Peyer's patch (tissue), 4 donors: Measurements from ENCODE around the gene DOCK4.

Source experiments
- POLR2A ChIP-seq, 2 donors: fragments of 450-650 bp; IDR thresholded peaks; one replicate each; pipeline ENCODE4 v1.5.1; 2017; ENCODE audit warnings: antibody characterized with exemption in 2 of 2, mild to moderate bottlenecking in 2 of 2, moderate library complexity in 2 of 2
- TF ChIP-seq, protein P1 (sequence below), 6 experiments: fragments of 450-650 bp in 4 of 6; fragments of 200-600 bp in 2 of 6; sonication (generic) in 1 of 6; IDR thresholded peaks; one replicate each; pipeline ENCODE4 v1.5.1; 2017 to 2019; ENCODE audit warnings: antibody characterized with exemption in 6 of 6, mild to moderate bottlenecking in 3 of 6, moderate library complexity in 1 of 6

DNA sequence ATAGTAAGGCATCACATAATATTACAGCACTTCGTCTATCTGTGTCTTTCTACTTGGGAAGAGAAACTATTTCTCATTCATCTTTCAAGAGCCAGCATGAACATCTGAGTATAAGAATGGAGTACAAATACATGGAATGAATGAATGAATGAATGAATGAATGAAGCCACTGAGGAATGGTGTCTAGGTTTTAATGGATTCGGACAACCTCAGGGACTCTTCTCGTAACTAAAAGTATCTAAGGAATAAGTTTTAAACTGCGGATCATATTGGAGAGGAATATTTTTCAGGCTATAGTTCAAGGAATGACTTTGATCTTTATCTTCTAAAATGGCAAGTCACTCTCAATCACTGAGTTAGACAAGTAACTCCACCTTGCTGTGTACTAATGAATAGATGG is 199.0 kb downstream of the DOCK4 start:
- TF ChIP-seq POLR2A (IDR thresholded peaks at IDR 0.05) = no peak
- TF ChIP-seq, protein P1, sequence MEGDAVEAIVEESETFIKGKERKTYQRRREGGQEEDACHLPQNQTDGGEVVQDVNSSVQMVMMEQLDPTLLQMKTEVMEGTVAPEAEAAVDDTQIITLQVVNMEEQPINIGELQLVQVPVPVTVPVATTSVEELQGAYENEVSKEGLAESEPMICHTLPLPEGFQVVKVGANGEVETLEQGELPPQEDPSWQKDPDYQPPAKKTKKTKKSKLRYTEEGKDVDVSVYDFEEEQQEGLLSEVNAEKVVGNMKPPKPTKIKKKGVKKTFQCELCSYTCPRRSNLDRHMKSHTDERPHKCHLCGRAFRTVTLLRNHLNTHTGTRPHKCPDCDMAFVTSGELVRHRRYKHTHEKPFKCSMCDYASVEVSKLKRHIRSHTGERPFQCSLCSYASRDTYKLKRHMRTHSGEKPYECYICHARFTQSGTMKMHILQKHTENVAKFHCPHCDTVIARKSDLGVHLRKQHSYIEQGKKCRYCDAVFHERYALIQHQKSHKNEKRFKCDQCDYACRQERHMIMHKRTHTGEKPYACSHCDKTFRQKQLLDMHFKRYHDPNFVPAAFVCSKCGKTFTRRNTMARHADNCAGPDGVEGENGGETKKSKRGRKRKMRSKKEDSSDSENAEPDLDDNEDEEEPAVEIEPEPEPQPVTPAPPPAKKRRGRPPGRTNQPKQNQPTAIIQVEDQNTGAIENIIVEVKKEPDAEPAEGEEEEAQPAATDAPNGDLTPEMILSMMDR (IDR thresholded peaks at IDR 0.05) = no peak
